ENCODE measurements around the gene SSBP2. TPM values are rescaled to one million over a fixed set of nuclear protein-coding genes. Genes with fewer than 3 reads are reported as not detected.

SSBP2 gene
- total RNA-seq, 2 experiments from 2014 or later = 13.1 to 21.5 TPM

- CTCF ChIA-PET = no interaction called here
- H3K36me3 Mint-ChIP-seq = peaks cover 2% of the 10 kb centered on the region
- DNase-seq = no peak
- no peaks in the 10 kb centered on the region for H3K9me3 Mint-ChIP-seq (ENCODE audit: low read depth)
- H3K27ac Mint-ChIP-seq = no peak overlapping the region
- H3K4me3 Mint-ChIP-seq = no peak overlapping the region
- peaks cover 30% of the 10 kb centered on the region for H3K27me3 Mint-ChIP-seq
- ATAC-seq = no peak
- no peaks in the 10 kb centered on the region for H3K4me1 Mint-ChIP-seq
These were observed 362.7 kb downstream of the SSBP2 start for GRCh38 chr5:81388169-81388568.

GRCh38 chr5:81383867-81384266 is 367.0 kb downstream of the SSBP2 start:
- Mint-ChIP-seq H3K36me3 (no peaks in the 10 kb centered on the region), H3K4me1 (no peaks in the 10 kb centered on the region), H3K4me3 (no peak overlapping the region), H3K27ac (no peak overlapping the region), H3K27me3 (peaks cover 5% of the 10 kb centered on the region), H3K9me3 (ENCODE audit: low read depth) (no peaks in the 10 kb centered on the region)
- CTCF ChIA-PET = interaction anchor here (0.7 kb wide), 1 partner anchor 667 kb away, joined by 4 read pairs; no protein-coding TSS in a partner anchor
- ATAC-seq (no peak), DNase-seq (no peak)

GRCh38 chr5:81371354-81371876 is 379.5 kb downstream of the SSBP2 start:
- no peaks in the 10 kb centered on the region for H3K9me3 Mint-ChIP-seq (ENCODE audit: low read depth)
- H3K4me3 Mint-ChIP-seq = no peak overlapping the region
- no peak for DNase-seq
- CTCF ChIA-PET = no interaction called here
- H3K36me3 Mint-ChIP-seq = no peaks in the 10 kb centered on the region
- H3K27ac Mint-ChIP-seq = no peak overlapping the region
- peaks cover 20% of the 10 kb centered on the region for H3K27me3 Mint-ChIP-seq
- H3K4me1 Mint-ChIP-seq = peaks cover 10% of the 10 kb centered on the region
- ATAC-seq = no peak

DNA sequence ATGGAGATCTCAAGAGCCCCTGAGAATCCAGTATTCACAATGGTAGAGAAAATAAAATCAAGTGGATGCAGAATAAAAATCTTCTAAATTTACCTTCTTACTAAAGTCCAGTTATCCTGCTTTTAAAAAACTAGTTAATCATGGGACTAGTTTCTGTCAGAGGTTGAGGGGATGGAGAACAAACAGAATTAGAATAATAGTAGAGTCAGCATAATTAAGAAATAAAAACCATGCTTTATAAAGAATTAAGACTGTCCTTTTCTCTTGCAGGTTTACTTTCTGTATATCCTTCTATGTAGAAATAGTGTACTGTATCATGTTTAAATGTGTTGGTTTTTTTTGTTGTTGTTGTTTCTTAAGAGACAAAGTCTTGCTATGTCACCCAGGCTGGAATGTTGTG is 380.0 kb downstream of the SSBP2 start:
- CTCF ChIA-PET = no interaction called here

DNA sequence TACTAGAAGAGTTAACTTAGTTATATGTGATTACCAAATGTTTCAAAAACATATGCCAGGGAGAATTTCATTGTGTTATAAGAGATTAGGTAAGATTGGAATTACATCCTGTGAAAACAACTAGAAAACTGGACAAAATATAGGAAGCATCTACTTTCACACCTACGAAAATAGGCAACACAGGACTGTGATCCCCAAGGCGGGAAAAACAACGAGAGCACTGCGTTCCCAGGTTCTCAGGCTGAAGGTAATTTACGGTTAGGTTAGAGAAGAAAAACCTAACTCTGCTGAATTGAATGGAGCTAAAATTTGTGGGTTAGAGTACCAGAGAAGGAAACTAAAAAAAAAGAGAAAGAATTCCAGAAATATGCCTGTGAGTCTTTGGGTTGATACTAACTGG is 385.4 kb downstream of the SSBP2 start:
- DNase-seq (no peak), ATAC-seq (no peak)
- CTCF ChIA-PET = no interaction called here
- peaks cover 8% of the 10 kb centered on the region for H3K27me3 Mint-ChIP-seq
- H3K36me3 Mint-ChIP-seq = no peaks in the 10 kb centered on the region
- H3K4me3 Mint-ChIP-seq = no peak overlapping the region
- no peak overlapping the region for H3K27ac Mint-ChIP-seq
- H3K4me1 Mint-ChIP-seq = peaks cover 10% of the 10 kb centered on the region
- H3K9me3 Mint-ChIP-seq (ENCODE audit: low read depth) = no peaks in the 10 kb centered on the region

More for the DNA sequence above, 380.0 kb downstream of the SSBP2 start:
- peaks cover 18% of the 10 kb centered on the region for H3K27me3 Mint-ChIP-seq
- H3K36me3 Mint-ChIP-seq = no peaks in the 10 kb centered on the region
- DNase-seq (no peak), ATAC-seq (no peak)
- no peaks in the 10 kb centered on the region for H3K9me3 Mint-ChIP-seq (ENCODE audit: low read depth)
- no peak overlapping the region for H3K4me3 Mint-ChIP-seq
- no peak overlapping the region for H3K27ac Mint-ChIP-seq
- H3K4me1 Mint-ChIP-seq = peaks cover 10% of the 10 kb centered on the region

DNA sequence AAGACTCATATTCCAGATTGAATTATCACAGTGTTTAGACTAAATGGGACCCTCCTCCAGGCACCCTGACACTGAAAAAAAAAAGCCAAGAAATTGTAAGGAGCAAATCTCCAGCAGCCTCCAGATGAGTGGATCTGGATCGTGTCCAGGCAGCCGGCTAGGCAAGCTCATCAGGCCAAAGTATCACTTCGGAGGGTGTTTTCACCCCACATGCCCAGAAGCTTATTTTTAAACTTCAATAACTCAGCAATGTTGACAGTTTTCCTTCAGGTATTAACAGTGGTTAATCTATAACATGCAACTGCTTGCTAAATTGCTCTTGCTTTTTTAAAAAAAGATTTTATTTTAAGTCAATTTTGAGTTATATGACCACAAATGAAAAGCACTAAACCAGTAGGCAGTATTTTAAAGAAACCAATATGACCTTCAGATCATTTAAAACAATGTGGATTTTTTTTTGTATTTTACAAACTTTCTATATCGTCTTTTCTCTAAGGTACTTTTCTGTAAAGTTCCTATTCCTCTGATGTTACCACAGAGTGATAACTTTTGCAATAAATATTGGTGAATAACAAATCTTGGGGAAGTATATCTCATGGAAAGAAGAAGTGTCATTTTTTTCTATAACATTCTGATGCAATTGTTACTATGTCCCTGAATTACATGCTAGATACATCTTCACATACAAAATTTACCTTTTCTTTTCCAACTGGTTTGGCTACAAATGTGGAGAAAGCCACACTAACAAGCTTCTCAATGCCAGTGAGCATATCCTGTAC is 387.6 kb downstream of the SSBP2 start:
- peaks cover 8% of the 10 kb centered on the region for H3K27me3 Mint-ChIP-seq
- no peak overlapping the region for H3K27ac Mint-ChIP-seq
- H3K36me3 Mint-ChIP-seq = no peaks in the 10 kb centered on the region
- no peaks in the 10 kb centered on the region for H3K4me1 Mint-ChIP-seq
- ATAC-seq (no peak), DNase-seq (no peak)
- H3K9me3 Mint-ChIP-seq (ENCODE audit: low read depth) = no peaks in the 10 kb centered on the region
- H3K4me3 Mint-ChIP-seq = no peak overlapping the region
- CTCF ChIA-PET = no interaction called here

Other genes starting within 250 kb of the SSBP2 start
- gene ATG10, start 220.9 kb upstream of the SSBP2 start, total RNA-seq = 10 to 100 TPM in 1 of 2 experiments, 1 to 10 TPM in 1; 9.3 to 13.3 TPM